Osteoblast (primary cell): ENCODE results near the gene LIPK. TPM values are rescaled to one million over a fixed set of nuclear protein-coding genes. Genes with fewer than 3 reads are reported as not detected.
A peak's percentile ranks its signal among the peaks of the same experiment; 100 is the strongest.
"Not testable (repeated sequence)": the region's sequence is repeated elsewhere in the genome, so short reads cannot be mapped to it uniquely, and the experiment has no call there.

Experiments
- DNase-seq: peaks from one replicate; pipeline ENCODE4 v3.0.0; 2011; ENCODE audit warnings: low spot score, mixed read lengths; ENCODE audit not compliant: insufficient read length; ENCODE audit errors: missing footprints
- H2AFZ ChIP-seq: 2 replicates; pipeline ENCODE4 v1.6.0; 2011; ENCODE audit warnings: mild to moderate bottlenecking, low read length
- H3K27ac ChIP-seq: 2 replicates; pipeline ENCODE4 v1.5.1; 2011; ENCODE audit warnings: mild to moderate bottlenecking, low read depth, low read length, moderate library complexity
- H3K27me3 ChIP-seq: 2 replicates; pipeline ENCODE4 v1.6.0; 2012; ENCODE audit warnings: mild to moderate bottlenecking, control low read depth, inconsistent platforms, low read length, moderate library complexity; ENCODE audit not compliant: insufficient read depth
- H3K36me3 ChIP-seq: 2 replicates; pipeline ENCODE4 v1.5.1; 2011; ENCODE audit warnings: mild to moderate bottlenecking, low read length, control low read depth, moderate library complexity; ENCODE audit not compliant: insufficient read depth
- H3K4me1 ChIP-seq: 2 replicates; pipeline ENCODE4 v1.5.1; 2011; ENCODE audit warnings: mild to moderate bottlenecking, low read length, control low read depth, moderate library complexity; ENCODE audit not compliant: insufficient read depth
- H3K4me2 ChIP-seq: 2 replicates; pipeline ENCODE4 v1.6.0; 2011; ENCODE audit warnings: mild to moderate bottlenecking, low read length; ENCODE audit not compliant: insufficient read depth
- H3K4me3 ChIP-seq: fragments of 200-600 bp; sonication (generic); 3 replicates; pipeline ENCODE4 v1.5.1; 2012; ENCODE audit warnings: mild to moderate bottlenecking, low read length, inconsistent platforms; ENCODE audit not compliant: insufficient read depth
- H3K79me2 ChIP-seq: 2 replicates; pipeline ENCODE4 v1.6.0; 2012; ENCODE audit warnings: mild to moderate bottlenecking, low read length, control low read depth, inconsistent platforms; ENCODE audit not compliant: insufficient read depth
- H3K9me3 ChIP-seq: 2 replicates; pipeline ENCODE4 v1.5.1; 2011; ENCODE audit warnings: low read depth, low read length, control low read depth
- H4K20me1 ChIP-seq: 2 replicates; pipeline ENCODE4 v1.6.0; 2012; ENCODE audit warnings: mild to moderate bottlenecking, low read length, control low read depth; ENCODE audit not compliant: insufficient read depth
- total RNA-seq: library from RNA; depleted of rRNA; stranded (reverse); fragments of >200 nt; gene quantifications from 2 replicates; pipeline ENCODE4 v1.2.3, GENCODE V29; 2012
- TF ChIP-seq, protein P1 (sequence below): IDR thresholded peaks from 2 replicates; pipeline ENCODE4 v1.5.1; 2011; ENCODE audit warnings: mild to moderate bottlenecking, low read depth, low read length, moderate library complexity; ENCODE audit errors: extremely low read depth

LIPK gene
- total RNA-seq, 1 donor: not detected

DNA sequence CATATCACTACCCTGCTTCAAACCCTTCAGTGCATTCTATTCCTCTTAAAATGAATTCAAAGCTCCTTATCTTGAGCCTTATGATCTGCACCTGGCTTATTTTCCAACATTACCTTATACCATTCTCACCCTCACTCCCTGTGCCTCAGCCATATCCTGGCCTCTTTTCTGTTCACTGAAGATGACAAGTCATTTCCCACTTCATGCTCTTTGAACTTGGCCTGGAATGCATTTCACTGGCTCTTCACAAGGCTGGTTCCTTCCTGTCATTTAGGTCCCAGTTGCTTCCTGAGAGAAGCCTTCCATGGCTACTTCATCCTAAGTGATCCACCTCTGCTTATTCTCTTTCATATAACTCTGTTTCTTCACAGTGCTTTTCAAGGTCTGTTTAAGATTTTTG is 45.0 kb upstream of the LIPK start:
- TF ChIP-seq, protein P1, sequence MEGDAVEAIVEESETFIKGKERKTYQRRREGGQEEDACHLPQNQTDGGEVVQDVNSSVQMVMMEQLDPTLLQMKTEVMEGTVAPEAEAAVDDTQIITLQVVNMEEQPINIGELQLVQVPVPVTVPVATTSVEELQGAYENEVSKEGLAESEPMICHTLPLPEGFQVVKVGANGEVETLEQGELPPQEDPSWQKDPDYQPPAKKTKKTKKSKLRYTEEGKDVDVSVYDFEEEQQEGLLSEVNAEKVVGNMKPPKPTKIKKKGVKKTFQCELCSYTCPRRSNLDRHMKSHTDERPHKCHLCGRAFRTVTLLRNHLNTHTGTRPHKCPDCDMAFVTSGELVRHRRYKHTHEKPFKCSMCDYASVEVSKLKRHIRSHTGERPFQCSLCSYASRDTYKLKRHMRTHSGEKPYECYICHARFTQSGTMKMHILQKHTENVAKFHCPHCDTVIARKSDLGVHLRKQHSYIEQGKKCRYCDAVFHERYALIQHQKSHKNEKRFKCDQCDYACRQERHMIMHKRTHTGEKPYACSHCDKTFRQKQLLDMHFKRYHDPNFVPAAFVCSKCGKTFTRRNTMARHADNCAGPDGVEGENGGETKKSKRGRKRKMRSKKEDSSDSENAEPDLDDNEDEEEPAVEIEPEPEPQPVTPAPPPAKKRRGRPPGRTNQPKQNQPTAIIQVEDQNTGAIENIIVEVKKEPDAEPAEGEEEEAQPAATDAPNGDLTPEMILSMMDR: no peak
- peak overlapping the region; percentile 39 for H3K27ac ChIP-seq
- peaks cover 33% of the 10 kb centered on the region for H3K4me1 ChIP-seq
- no peak overlapping the region for H3K4me2 ChIP-seq
- no peak overlapping the region for H3K4me3 ChIP-seq
- no peaks in the 10 kb centered on the region for H4K20me1 ChIP-seq
- DNase-seq: no peak
- H2AFZ ChIP-seq: peak overlapping the region; percentile 86
- H3K36me3 ChIP-seq: no peaks in the 10 kb centered on the region
- H3K79me2 ChIP-seq: no peaks in the 10 kb centered on the region
- H3K27me3 ChIP-seq: no peaks in the 10 kb centered on the region
- no peaks in the 10 kb centered on the region for H3K9me3 ChIP-seq

DNA sequence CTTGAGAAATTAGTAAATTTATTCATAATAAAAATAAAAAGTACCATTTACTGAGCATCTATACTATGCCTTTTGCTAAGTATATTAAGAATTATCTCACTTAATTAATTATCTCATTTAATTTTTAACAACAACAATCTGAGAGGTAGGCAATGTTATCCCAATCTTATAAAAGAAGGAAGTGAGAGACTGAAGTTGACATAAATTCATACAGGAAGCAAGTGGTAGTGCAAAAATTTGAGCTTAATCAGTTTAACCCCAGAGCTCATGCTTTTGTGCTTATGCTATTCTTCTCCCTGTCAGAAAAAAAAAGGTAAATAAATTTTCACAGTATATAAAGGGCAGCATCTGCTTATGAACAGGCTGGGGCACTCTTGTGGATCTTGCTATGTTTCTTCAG is 44.5 kb upstream of the LIPK start:
- H3K79me2 ChIP-seq: no peaks in the 10 kb centered on the region
- H3K4me2 ChIP-seq: no peak overlapping the region
- peak overlapping the region; percentile 86 for H2AFZ ChIP-seq
- no peak for DNase-seq
- no peak overlapping the region for H3K27ac ChIP-seq
- no peaks in the 10 kb centered on the region for H3K27me3 ChIP-seq
- H3K4me3 ChIP-seq: no peak overlapping the region
- H3K9me3 ChIP-seq: no peaks in the 10 kb centered on the region
- peaks cover 33% of the 10 kb centered on the region for H3K4me1 ChIP-seq
- H4K20me1 ChIP-seq: no peaks in the 10 kb centered on the region
- no peaks in the 10 kb centered on the region for H3K36me3 ChIP-seq
- TF ChIP-seq, protein P1: no peak

DNA sequence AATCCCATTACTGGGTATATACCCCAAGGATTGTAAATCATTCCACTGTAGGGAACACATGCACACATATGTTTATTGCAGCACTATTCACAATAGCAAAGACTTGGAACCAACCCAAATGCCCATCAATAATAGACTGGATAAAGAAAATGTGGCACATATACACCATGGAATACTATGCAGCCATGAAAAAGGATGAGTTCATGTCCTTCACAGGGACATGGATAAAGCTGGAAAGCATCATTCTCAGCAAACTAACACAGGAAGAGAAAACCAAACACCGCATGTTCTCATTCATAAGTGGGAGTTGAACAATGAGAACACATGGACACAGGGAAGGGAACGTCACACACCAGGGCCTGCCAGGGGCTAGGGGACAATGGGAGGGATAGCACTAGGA is 42.9 kb upstream of the LIPK start:
- not testable (repeated sequence) for H3K27ac ChIP-seq, H3K9me3 ChIP-seq, H2AFZ ChIP-seq, H4K20me1 ChIP-seq, H3K27me3 ChIP-seq, H3K79me2 ChIP-seq, H3K4me2 ChIP-seq, DNase-seq, H3K4me3 ChIP-seq, H3K36me3 ChIP-seq
- H3K4me1 ChIP-seq: peaks cover 26% of the 10 kb centered on the region

DNA sequence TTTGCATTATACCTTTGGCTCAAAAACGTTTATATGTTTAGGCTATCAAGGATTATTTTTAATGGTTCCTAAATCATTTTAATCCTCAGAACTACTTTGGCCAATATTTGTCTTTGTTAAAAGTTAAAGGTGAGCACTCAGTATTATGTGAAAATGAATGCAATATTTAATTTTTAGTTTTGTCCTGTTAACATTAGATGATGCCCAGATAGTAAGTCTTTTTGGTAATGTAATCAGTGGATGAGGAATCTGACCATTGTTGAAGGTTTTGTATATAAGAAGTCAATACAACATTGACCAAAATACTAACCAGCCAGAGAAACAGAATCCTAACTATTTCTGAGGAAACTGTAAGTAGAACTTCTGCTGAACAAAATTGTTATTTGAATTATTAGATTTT is 41.9 kb upstream of the LIPK start, which contains the start of gene LIPF:
Gene LIPF (plus strand): TSS at position 301 of the 400 bp plus-strand sequence. CDS start 2,856 bp downstream, outside the sequence.
- H3K79me2 ChIP-seq: no peaks in the 10 kb centered on the region
- no peak within 1 kb of the TSS for H3K4me3 ChIP-seq
- no peaks in the 10 kb centered on the region for H3K27me3 ChIP-seq
- TF ChIP-seq, protein P1: no peak
- no peaks in the 10 kb centered on the region for H3K36me3 ChIP-seq
- DNase-seq: no peak
- peaks cover 21% of the 10 kb centered on the region for H3K4me1 ChIP-seq
- H4K20me1 ChIP-seq: no peaks in the 10 kb centered on the region
- no peak within 1 kb of the TSS for H2AFZ ChIP-seq
- H3K9me3 ChIP-seq: no peaks in the 10 kb centered on the region
- H3K4me2 ChIP-seq: no peak within 1 kb of the TSS
- H3K27ac ChIP-seq: no peak within 1 kb of the TSS

DNA sequence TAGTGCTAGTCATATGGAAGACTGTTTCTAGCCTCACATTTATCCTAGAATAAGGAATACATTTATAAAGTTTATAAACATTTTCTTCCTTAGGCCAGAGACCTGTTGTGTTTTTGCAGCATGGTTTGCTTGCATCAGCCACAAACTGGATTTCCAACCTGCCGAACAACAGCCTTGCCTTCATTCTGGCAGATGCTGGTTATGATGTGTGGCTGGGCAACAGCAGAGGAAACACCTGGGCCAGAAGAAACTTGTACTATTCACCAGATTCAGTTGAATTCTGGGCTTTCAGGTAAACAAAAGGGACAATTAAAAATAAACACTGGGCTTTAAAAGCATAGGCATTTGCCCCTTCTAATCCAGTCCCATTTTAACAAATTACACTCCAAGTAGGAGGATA is 37.6 kb upstream of the LIPK start:
- no peaks in the 10 kb centered on the region for H3K9me3 ChIP-seq
- H3K79me2 ChIP-seq: no peaks in the 10 kb centered on the region
- H3K4me3 ChIP-seq: no peak overlapping the region
- H3K4me2 ChIP-seq: no peak overlapping the region
- no peaks in the 10 kb centered on the region for H3K4me1 ChIP-seq
- no peaks in the 10 kb centered on the region for H3K36me3 ChIP-seq
- peak overlapping the region; percentile 15 for H2AFZ ChIP-seq
- no peak for DNase-seq
- H3K27me3 ChIP-seq: no peaks in the 10 kb centered on the region
- no peak overlapping the region for H3K27ac ChIP-seq
- TF ChIP-seq, protein P1: no peak
- H4K20me1 ChIP-seq: no peaks in the 10 kb centered on the region
